GM18867 (cell line): ENCODE data around the gene CMC2.

Source experiments
- ATAC-seq: cut with Tn5 transposase; IDR thresholded peaks from one replicate; pipeline ENCODE4 v1.9.1; 2021; ENCODE audit warnings: mild to moderate bottlenecking, moderate library complexity; ENCODE audit not compliant: unreplicated experiment

Gene CMC2

GRCh38 chr16:81003610-81004460 is 2.9 kb downstream of the CMC2 start:
- no peak for ATAC-seq

- no peak for ATAC-seq
These were observed 3.6 kb downstream of the CMC2 start for GRCh38 chr16:81003064-81003463.

DNA sequence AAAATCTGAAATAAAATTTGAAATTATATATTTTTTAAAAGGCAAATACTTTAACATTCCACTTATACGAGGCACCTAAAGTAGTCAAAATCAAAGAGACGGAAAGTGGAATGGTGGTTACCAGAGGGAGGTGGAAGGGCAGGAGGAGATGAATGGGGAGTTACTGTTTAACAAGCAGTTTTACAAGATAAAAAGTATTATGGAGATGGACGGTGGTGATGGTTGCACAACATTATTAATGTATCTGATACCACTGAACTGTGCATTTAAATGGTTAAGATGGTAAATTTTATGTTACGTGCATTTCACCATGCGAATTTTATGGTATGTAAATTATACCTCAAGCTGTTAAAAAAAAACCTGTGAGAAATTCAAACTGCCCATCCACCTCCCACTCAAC is 5.4 kb downstream of the CMC2 start:
- no peak for ATAC-seq

GRCh38 chr16:81000873-81001272 is 5.8 kb downstream of the CMC2 start:
- no peak for ATAC-seq

- ATAC-seq, result no peak
These were observed 8.6 kb downstream of the CMC2 start for GRCh38 chr16:80997964-80998620.

- ATAC-seq, result peak; percentile 59
These were observed 9.4 kb downstream of the CMC2 start for GRCh38 chr16:80997139-80997798.

DNA sequence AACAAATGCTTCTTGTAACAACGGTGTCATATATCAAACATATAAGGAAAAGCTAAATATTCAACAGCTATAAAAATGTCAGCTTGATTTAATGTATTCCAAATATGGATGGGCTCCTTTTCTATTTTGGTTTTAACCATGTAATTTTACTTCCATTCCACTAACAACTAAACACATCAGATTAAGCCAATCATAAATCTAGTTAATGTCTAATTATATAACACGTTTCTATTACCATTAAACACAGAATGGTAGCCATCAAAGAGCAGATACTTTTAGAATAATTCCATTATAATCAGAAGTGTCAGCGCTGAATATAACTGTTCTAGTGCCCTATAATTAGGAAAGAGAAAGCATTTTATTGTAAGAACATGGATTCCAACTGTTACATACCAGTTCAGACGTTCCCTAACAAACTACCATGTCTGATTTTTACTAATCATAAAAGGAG is 10.0 kb downstream of the CMC2 start:
- ATAC-seq, result peak; percentile 25

GRCh38 chr16:80994451-80994850 is 12.2 kb downstream of the CMC2 start:
- ATAC-seq, result no peak

DNA sequence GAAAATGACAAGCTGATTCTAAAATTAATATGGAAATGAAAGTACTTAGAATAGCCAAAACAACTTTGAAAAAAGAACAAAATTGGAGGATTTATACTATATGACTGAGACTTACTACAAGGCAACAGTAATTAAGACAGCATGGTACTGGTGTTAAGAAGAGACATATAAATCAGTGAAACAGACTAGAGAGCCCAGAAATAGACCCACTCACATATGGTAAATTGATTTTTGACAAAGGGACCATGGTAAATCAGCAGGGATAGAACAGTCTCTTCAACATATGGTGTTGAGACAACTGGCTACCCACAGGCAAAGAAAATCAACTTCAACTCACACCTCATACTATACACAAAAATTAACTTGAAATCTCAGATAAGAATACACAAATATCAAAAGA is 12.9 kb downstream of the CMC2 start:
- no peak for ATAC-seq

GRCh38 chr16:80993307-80993706 is 13.4 kb downstream of the CMC2 start:
- ATAC-seq, result no peak

DNA sequence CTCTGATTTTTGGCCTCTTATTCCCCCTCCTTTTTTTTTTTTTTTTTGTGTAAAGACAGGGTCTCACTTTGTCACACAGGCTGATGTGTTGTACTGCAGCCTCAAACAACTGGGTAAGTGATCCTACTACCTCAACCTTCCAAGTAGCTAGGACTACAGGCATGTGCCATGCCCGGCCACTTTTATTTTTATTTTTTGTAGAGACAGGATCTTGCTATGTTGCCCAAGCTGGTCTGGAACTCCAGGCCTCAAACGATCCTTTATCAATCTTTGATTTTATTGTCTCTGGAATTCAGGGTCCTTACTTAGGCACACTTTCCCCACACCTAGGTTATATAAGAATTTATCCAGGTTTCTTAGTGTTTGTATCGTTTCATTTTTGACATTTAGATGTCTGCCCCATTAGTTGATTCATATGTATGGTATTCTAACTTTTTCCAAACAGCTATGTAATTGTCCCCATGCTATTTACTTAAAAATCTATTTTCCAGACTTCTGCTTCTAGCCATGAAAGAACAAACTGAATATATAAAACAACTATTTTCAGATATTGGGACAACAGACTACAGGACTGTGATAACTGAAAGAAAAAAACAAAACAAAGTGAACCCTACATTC is 13.9 kb downstream of the CMC2 start:
- ATAC-seq, result no peak

GRCh38 chr16:80991792-80992430 is 14.8 kb downstream of the CMC2 start:
- ATAC-seq, result no peak

DNA sequence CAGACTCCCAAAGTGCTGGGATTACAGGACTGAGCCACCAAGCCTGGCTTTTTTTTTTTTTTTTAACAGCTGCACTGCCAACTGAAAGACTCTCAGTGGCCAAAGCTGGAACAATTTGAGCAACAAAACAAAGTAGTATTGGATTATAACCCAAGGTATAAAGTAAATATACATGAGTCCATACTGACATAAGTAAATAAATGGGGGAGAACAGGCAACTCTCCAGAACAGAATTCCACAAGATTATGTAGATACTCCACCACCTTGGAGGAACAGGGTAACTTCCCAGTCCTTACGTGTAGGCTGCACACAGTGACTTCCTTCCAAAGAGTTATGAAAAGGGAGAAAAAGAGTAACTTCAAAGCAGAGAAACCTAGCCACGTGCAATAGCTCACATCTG is 15.7 kb downstream of the CMC2 start:
- ATAC-seq, result no peak

GRCh38 chr16:80990577-80990976 is 16.1 kb downstream of the CMC2 start:
- ATAC-seq, result no peak

DNA sequence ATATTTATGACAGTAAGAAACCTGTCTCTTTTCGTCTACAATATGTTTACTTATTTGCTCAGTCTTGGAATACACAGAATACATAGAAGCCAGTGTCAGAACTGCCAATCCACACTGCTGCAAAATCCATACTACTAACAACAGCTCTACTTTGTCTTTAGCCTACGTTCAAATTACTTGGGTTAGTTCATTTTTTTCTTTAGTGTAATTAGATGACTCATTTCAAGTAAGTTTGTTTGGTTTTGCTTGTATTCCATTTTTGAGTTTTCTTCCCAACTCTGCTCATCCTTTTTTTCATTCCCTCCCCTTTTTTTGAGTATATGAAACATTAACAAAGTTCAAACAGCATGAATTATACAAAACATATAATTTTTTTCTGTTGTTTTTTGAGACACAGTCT is 16.9 kb downstream of the CMC2 start:
- ATAC-seq, result no peak

DNA sequence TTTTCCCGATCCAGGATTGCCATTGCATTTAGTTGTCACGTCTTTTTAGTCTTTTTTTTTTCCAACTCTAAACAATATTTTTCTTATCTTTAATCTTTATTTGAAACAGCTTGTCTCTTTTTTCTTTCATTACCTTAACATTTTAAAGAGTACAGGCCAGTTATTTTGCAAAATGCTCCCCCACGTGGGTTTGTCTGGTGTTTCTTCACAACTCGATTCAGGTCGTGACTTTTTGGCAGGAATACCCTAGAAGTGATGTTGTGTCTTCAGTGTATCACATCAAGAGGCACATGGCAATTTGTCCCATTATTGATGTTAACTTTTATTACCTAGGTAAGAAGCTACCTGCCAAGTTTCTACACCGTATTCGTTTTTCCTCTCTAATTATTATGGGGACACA is 17.9 kb downstream of the CMC2 start:
- ATAC-seq, result no peak

DNA sequence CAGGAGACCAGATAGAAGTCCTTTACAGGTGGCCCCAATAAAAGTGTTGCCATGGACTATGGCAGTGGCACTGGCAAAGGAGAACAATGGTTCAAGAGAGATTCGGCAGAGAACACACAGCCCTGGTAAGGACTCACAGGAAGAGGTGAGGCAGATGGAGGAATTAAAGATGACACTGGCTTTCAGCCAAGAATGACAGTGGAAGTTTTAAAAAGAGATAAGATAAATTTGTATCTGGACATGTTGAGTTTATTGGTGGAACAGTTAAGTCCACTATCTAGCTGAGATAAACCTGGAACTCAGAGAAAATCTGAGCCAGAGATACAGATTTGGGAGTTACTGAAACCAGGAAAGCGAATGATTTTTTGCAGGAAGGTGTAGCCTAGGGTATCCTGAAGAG is 20.1 kb downstream of the CMC2 start:
- no peak for ATAC-seq

DNA sequence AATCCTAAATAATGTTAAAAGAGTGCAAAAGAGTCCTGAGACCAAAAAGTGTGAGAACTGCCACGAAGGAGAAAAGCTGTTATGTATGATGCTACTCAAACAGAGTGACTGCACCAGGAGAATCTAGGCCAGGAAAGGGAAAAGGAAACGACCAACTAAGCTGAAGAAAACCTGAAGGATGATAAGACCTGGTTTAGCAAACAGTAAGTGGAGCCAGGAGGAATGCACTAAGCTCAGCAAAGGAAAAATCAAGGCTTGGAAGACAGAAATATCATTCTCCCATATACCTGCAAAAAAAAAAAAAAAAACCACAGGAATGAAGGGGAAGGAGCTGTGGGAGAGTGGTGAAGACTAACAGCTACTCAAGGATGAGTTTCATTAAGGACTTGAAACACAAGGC is 21.1 kb downstream of the CMC2 start:
- ATAC-seq, result no peak

GRCh38 chr16:80984124-80984892 is 22.4 kb downstream of the CMC2 start:
- no peak for ATAC-seq

DNA sequence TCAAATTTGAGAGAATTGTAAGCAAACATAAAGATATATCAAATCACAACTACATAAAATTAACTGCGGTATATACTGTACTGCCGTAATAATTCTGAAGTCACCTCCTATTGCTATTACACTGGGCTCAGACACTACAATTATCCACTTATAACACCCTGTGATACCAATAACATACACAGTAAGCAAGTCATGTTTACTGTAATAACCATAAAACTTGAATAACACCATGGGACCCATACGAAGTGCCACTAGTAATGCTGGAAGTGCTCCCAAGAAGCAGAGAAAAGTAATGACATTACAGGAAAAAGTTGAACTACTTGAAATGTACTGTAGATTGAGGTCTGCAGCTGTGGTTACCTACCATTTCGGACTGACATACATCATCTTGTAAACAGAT is 24.0 kb downstream of the CMC2 start:
- no peak for ATAC-seq
